Esophagus mucosa (tissue), 1 donor: ENCODE measurements around the gene CDKAL1. TPM values are rescaled to one million over a fixed set of nuclear protein-coding genes. Genes with fewer than 3 reads are reported as not detected.
"Not testable (repeated sequence)": the region's sequence is repeated elsewhere in the genome, so short reads cannot be mapped to it uniquely, and the experiment has no call there.

Experiments
- ATAC-seq: fragments of 200-7000 bp; cut with Tn5 transposase; one replicate; pipeline ENCODE4 v1.9.1; 2020
- total RNA-seq: library from RNA; stranded (reverse); gene quantifications from one replicate; pipeline ENCODE4 v1.2.4, GENCODE V29; 2023
- donor health status: DM: yes; HTN: yes; CAD: no.

The CDKAL1 gene
- total RNA-seq, 1 donor from 2014 or later, result 8.2 TPM

DNA sequence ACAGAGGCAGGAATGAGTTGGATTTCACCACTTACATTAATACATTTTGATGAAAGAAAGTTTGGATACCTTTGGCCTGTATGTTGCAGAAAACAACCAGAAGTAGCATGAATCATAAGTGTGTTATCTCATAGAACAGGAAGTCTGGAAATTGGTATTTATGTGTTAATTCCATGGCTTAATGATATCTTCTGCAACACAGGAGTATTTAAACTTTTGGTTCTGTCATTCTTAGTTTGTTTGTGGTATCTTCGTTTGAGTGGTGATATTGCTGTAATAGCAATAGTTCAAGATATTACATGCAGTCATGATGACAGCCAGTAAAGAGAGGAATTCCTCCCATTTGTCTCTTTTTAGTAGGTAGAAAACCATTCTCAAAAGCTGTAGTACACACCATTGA lies 177.3 kb downstream of the CDKAL1 start:
- no peak for ATAC-seq

GRCh38 chr6:20712011-20712410 lies 177.8 kb downstream of the CDKAL1 start:
- ATAC-seq, result no peak

- no peak for ATAC-seq
Observed at GRCh38 chr6:20715135-20715806, 181.0 kb downstream of the CDKAL1 start.

GRCh38 chr6:20716865-20717264 lies 182.6 kb downstream of the CDKAL1 start:
- ATAC-seq, result no peak

GRCh38 chr6:20717743-20718142 lies 183.5 kb downstream of the CDKAL1 start:
- no peak for ATAC-seq

- ATAC-seq, result no peak
Observed at GRCh38 chr6:20718705-20719653, 184.7 kb downstream of the CDKAL1 start.

GRCh38 chr6:20719980-20720379 lies 185.7 kb downstream of the CDKAL1 start:
- ATAC-seq, result no peak

- not testable (repeated sequence) for ATAC-seq
Observed at GRCh38 chr6:20721121-20721520, 186.9 kb downstream of the CDKAL1 start.

DNA sequence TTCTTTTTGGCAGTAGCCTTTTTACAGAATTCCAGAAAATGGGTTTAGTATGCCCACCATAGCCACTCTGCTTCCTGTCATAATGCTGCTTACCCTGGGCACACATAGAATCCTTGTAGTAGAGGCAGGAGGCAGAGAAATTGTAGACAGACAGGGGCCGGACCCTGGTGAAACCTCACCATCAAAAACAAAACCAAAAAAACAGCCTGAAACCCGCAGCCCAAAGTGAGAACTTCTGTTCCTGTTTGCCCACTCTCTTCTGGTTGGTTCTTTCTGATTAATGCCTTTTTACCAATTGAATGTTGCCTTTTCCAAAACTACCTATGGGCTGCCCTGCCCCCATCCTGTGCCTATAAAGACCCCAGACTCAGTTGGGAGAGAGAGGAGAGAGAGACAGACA lies 188.2 kb downstream of the CDKAL1 start:
- no peak for ATAC-seq

DNA sequence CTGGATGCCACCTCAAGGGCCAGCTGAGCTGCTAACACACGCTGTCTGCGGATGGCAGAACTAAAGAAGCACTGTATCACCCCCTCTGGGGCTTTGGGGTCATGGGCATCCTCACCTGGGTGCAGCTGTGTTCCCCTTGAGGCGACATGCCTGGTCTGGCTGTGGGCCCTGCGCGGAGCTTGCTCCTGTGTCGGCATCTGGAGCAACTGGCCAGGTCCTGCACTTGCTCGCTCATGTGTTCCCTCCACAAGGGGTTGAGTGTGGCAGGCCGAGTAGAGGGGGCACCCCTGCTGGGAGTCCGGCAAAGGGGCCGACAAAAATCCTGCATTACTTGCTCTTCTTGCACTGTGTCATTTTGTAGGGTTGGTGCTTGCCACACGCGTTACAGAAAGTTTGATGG lies 189.0 kb downstream of the CDKAL1 start:
- no peak for ATAC-seq

DNA sequence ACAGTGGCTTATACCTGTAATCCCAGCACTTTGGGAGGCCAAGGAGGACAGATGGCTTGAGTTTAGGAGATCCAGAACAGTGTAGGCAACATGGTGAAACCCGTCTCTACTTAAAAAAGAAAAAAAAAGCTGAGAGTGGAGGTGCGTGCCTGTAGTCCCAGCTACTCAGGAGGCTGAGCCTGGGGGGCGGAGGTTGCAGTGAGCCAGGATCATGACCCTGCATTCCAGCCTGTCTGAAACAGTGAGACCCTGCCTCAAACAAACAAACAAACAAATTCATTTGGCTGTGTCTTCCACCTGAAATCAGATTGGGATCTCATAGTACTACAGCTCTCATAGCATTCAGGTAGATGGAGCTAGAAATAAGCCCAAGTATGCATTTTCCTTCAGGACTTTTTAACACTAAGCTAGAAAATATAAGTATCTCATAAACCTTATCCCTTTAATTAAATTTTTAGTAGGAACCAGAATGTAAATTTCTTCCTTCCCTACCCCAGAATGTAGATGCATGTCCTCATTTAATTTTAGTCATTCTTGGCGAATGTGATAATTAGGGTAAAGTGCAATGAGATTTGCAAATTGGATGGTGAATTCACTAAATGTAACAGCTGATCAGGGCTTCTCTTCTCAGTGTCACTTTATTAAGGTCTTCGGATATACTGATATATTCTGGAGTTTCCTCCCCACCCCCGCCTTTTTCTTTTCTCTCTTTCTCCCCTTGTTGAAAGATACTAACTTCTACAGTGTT lies 190.4 kb downstream of the CDKAL1 start:
- ATAC-seq, result no peak

DNA sequence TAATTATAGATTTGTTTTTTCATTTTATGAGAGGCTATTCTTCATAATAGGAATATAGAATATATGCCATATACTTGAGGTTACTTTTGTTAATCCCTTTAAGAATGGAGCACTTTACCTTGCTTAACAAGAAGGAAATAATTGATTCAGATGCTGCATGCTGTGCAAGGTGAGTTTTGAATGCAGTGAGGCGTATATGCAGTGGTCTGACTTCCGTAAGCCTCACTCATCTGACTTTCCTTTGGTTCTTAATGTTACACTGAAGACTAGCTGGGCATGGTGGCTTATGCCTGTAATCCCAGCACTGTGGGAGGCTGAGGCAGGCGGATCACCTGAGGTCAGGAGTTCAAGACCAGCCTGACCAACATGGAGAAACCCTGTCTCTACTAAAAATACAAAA lies 191.0 kb downstream of the CDKAL1 start:
- ATAC-seq, result not testable (repeated sequence)

- no peak for ATAC-seq
Observed at GRCh38 chr6:20729086-20729485, 194.8 kb downstream of the CDKAL1 start.

DNA sequence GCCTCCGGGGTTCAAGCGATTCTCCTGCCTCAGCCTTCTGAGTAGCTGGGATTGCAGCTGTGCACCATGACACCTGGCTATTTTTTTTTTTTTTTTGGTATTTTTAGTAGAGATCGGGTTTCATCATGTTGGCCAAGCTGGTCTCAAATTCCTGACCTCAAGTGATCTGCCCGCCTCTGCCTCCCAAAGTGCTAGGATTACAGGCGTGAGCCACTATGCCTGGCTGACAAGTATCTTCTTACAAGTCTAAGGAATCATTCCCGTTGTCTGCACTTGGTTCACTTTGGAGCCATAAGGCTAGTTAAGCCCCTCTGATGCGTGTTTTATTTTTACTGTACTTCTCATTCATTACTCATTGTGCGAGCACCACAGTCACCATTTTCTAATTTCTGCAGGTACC lies 198.1 kb downstream of the CDKAL1 start:
- ATAC-seq, result not testable (repeated sequence)

DNA sequence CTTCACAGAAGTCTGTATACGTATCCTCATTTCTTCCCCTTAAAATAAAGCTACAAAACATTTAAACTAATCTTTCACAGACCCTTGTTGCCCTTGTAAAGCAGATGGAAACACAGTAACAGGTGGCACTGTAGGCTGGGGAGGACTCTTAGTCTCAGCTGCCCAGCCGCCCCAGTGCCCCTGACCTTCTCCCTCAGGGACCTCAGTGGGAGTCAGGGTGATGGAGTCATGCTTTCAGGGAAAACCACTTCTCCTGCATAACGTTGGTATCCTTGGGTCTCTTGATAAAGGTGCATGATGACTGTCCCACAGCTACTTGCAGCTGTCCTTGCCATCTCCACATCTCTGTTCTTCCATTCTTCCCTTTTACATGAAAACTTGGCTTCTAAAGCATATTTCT lies 198.6 kb downstream of the CDKAL1 start:
- ATAC-seq, result no peak

DNA sequence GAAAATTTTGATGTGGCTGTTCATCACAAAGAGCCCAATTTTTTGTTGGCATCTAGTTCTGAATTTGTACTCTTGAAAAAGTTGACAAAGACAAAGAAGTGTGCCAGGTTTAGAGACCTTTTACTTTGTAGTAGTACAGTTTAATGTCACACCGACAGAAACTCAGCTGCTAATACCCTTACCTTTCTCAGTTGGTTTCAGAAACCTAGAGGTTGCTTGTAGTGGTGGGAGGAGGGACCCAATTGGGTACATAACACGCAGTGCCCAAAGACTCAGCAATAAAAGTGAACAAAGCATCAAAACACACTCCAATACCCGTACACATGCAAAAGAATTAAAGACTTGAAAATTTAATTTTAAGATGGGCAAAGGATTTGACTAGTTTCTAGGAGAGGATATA lies 203.7 kb downstream of the CDKAL1 start:
- ATAC-seq, result no peak

DNA sequence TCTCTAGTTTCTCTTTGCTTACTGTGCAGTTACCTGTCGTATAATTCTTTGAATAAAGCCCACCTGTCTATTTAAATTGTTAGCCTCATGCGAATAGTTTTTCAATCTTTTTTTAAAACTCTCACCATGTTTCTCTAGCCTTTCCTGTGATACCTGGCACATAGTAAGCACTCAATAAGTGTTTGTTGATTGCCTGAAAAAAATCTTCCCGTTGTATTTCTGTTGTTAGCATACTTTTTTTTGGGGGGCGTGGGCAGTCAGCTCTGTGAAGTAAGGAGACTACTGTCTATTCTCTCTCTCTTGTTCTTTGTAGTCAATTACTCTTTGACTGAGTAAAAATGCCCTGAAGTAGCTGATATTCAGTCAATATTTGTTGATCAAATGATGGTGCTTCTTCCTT lies 205.8 kb downstream of the CDKAL1 start:
- no peak for ATAC-seq

DNA sequence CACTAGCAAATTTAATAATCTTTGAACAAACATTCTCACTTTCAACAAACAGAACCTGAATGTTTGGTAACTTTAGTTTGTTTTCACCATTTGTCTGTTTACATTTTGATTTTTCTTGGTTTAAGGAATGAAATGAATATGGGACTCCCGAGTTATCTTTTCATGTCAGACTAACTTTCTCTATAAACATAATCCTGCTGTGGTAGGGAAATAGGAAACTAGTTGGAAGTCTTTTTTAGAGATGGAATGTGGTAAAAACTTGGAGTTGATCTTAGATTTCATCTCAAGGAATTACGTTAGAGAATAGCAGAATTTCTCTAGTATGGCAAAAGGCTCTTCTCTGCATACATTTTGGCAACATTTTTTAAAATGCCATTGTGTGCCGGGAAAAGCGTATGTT lies 206.5 kb downstream of the CDKAL1 start:
- no peak for ATAC-seq

DNA sequence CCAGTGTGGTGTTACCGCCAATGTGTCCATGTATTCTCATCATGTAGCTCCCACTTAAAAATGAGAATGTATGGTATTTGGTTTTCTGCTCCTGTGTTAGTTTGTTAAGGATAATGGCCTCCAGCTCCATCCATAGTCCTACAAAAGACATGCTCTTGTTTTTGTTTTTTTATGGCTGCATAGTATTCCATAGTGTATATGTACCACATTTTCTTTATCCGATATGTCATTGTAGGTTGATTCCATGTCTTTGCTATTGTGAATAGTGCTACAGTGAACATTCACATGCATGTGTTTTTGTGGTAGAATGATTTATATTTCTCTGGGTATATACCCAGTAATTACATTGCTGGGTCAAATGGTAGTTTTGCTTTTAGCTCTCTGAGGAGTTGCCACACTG lies 207.2 kb downstream of the CDKAL1 start:
- ATAC-seq, result no peak

- ATAC-seq, result no peak
Observed at GRCh38 chr6:20744911-20745557, 210.8 kb downstream of the CDKAL1 start.

GRCh38 chr6:20746024-20746423 lies 211.8 kb downstream of the CDKAL1 start:
- no peak for ATAC-seq

DNA sequence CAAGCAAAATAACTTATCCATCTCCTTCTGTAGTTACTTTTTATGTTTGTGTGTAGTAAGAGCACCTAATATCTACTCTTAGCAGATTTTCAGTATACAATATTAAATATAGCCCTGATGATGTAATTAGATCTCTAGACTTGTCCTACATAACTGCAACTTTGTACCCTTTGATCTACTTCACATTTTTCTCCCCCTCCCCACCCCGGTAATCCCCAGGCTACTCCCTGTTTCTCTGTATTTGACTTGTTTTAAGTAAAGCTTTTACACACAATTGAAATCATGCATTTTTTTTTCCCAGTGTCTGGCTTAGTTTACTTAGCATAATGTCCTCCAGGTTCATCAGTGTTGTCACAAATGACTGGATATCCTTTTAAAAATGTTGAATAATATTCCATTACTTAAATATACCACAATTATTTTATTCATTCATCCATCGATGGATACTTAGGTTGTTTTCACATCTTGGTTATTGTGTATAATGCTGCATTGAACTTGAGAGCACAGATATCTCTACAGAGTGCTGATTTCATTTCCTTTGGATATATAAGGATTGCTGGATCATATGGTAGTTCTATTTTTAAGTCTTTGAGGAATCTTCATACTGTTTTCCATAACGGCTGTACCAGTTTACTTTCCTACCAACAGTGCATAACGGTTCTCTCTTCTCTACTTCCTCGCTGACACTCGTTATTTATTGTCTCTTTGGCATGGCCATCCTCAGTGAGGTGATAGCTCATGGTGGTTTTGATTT lies 212.7 kb downstream of the CDKAL1 start:
- ATAC-seq, result no peak
